ENCODE measurements around the gene OGFOD3.

OGFOD3 gene

DNA sequence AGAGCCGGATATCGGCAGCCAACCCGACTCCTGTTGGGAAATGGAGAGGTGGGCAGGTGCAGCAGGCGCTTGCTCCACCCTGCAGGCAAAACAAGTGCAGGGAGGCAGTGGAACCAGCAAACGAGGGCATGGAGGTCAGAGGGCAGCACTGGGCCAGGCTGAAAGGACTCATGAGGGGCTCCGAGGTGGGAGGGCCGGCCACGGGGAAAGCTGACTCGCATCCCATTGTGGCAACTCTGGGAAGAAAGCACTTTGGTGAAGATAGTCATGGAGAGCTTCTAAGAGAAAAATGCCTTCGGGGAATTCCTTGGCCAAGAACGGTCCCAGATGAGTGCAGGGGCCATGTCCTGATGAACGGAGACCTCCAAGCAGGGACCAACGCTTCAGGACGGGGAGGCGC, 27.7 kb upstream of the OGFOD3 start:
- DNase-seq = no peak

DNA sequence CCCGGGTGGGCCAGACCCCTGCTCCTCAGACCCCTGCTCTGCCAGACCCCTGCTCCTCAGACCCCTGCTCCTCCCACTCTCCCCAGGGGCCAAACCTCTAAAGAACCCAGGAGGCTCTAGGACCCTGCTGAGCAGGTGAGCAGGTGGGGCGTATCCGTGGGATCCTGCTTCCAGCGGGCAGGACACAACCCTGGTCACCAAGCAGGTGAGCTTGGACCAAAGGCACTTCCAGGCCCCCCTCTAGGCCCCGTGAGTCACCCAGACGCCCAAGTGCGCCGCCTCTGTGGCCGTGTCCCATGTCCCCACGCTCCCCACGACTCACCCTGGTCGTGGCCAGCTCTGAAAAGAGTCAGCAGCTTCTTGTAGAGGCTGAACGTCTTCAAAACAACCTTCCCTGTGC, 27.2 kb upstream of the OGFOD3 start:
- no peak for DNase-seq

DNA sequence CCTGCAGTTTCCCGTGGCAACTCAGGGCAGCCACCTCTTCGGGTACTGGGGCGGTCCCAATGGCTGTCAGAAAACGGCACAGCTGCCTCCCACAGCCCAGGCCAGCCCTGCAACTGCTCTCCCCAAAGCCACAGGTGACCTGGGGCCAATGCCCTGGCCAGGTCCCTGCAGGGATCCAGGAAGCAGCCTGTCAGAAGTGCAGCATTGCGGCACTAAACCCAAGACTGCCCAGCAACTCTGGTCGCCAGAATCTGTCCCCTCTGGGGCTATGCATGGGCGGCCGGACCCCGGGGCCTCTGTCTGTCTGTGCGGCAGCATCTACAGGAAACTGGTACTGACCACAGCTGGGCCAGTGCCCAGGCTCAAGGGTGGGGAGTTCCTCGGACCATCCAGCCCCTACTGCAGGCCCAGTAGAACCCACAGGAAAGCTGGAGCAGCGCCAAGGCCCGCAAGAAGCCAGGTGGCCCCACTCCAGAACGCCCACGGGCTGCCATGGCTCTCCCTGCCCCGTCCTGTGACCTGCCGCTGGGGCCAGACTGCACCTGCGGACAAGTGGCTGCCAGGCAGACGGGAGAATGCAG, 26.6 kb upstream of the OGFOD3 start:
- DNase-seq = no peak

DNA sequence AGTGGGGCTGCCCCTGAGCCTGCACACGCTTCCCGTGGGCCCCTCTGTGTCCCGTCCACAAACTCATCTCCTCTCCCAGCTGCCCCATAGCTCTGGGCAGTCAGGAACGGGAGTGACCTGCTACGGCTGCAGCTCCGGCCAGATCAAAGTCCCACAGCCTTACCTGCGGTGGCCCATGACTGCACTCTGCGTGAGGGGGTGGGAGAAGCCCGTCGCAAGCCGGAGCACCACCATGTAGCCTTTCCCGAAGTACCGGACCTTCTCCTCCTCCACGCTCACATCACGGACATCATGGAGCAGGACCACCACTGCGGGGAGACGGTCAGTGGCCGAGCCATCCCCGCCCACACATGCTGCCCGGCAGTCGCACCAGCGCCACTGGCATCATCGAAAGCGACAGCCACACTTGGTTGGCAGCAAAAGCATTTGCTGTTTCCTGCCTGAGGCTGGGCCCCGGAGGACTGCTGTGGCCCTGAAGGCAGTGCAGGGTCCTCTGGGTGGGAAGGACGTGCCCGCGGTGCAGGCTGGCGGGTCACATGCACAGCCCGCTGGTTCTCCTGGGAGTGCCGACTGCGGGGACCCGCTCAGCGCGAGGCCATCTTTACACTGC, 26.0 kb upstream of the OGFOD3 start:
- DNase-seq = no peak

DNA sequence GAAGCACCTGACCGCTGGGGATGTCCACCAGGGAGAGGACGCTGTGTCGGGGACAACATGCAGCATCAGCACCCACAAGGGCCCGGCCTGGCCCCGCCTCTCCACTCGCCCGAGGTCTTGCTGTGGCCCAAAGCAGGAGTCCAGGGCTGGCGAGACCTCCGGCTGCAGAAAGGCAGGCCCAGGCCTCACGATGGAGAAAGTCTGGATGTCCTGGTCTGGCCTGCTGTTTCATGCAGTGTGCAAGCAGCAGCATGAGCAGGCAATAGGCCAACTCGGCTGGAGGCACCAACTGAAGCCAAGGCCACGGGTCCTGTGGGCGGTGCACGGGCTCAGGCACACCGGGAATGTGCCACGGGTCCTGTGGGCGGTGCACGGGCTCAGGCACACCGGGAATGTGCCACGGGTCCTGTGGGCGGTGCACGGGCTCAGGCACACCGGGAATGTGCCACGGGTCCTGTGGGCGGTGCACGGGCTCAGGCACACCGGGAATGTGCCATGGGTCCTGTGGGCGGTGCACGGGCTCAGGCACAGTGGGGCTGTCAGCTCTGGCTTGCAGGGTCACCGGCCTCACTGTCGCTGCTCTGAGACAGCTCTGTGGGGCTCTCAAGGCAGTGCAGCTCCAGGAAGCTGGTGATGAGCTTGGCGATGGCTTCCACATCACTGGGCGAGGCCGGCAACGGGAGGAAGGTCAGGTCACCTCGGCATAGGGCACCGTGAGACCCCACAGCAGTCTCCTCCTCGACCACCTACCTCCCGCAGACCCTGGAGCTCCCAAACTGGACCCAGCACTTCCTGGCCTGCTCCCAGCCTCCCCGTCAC, 25.3 kb upstream of the OGFOD3 start:
- DNase-seq = no peak

DNA sequence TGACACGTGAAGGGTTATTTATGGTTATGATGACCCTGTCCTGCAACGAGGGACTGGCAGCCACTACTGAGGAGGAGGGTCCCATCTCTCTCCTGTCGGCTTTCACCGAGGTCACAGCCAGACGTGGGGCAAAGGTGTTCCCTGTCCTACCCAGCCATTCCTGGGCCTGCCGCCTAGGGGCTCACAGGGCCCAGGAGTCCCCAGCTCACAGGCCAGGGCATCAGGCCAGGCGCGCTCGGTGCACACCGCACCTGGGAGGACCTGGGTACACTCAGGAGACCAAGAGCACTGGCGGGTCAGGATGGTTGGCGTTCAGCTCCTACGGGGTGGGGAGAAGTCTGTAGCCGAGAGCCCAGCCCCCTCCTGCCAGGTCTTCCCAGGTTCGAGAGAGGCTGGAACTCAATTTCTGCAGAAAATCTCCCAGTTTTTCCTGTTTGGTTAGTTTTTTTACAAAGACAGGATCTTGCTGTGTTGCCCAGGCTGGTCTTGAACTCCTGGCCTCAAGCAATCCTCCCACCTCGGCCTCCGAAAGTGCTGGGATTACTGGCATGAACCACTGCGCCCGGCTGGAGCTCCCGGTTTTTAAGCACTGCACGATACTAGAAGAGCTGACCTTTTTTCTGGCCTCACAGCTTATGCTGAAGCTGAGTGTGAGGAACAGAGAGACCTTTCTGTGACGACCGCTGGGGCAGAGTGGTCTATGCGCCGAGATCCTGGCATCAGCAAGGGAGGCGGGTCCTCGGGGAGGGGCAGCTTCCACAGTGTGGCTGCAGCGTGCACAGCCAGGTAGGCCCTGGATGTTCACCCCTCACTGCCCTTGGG, 24.5 kb upstream of the OGFOD3 start:
- no peak for DNase-seq

DNA sequence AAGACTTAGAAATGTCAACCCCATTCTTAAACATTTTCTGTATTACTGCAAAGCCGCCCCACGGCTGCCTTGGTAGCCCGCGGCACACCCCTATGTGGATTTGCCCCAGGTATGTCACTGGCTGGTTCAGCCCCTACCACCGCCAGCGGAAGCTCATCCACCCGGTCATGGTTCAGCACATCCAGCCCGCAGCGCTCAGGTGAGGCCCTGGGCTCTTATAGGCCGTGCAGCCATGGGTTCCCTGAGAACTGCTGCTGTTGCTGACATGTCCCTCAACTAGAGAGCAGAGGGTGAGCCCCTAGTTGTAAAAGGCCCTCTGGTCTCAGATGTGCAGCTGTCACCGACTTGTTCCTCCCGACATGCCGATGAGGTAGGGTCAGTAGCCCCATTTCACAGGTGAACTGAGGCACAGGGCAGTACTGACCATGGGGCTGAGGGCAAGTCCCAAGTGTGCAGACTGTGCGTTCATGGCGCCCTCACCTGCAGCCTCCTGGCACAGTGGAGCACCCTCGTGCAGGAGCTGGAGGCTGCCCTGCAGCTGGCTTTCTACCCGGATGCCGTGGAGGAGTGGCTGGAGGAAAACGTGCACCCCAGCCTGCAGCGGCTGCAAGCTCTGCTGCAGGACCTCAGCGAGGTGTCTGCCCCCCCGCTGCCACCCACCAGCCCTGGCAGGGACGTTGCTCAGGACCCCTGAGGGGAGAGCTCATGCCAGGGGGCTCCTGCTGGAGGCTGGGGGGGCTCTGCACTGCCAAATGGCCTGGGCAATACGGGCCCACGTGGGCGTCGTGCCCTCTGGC, 23.5 kb upstream of the OGFOD3 start:
- no peak for DNase-seq

DNA sequence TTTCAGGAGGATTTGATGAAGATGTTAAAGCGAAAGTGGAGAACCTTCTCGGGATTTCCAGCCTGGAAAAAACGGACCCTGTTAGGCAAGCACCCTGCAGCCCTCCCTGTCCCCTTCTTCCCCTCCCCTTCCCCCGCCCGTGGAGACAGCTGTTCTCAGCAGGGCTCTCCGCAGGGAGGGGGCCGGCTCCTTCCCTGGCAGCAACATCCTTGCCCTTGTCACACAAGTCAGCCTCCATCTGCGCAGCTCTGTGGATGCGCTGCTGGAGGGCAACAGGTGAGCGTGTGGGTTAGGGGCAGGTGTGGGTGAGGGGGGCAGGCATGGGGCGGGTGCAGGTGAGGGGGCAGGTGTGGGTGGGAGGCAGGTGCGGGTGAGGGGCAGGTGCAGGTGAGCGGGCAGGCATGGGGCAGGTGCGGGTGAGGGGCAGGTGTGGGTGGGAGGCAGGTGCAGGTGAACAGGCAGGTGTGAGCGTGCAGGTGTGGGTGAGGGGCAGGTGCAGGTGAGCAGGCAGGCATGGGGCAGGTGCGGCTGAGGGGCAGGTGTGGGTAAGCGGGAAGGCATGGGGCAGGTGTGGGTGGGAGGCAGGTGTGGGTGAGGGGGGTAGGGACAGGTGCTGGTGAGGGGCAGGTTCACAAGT, 22.7 kb upstream of the OGFOD3 start:
- no peak for DNase-seq

DNA sequence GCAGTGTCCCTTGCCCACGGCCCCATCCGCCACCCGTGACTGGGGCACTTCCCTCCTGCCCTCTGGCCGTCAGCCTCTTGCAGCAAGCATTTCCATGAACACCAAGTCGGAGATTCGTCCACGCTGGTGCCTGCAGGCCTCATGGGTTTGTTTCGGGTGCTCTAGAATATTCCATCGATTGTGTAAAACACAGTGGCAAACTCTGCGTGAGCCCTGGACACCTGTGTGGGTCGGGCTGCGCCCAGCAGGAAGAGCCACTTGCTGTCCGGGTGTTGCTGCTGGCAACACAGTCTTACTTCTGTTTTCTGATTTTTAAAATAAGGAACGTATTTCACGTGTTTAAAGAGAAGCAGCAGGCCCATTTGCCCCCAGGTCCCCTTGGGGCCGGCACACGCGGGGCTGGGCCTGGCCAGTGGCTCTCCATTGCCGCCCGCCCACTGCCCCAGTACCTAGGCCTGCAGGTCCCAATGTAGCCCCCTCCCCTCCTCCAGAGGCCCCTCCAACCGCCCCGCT, 22.1 kb upstream of the OGFOD3 start:
- no peak for DNase-seq

DNA sequence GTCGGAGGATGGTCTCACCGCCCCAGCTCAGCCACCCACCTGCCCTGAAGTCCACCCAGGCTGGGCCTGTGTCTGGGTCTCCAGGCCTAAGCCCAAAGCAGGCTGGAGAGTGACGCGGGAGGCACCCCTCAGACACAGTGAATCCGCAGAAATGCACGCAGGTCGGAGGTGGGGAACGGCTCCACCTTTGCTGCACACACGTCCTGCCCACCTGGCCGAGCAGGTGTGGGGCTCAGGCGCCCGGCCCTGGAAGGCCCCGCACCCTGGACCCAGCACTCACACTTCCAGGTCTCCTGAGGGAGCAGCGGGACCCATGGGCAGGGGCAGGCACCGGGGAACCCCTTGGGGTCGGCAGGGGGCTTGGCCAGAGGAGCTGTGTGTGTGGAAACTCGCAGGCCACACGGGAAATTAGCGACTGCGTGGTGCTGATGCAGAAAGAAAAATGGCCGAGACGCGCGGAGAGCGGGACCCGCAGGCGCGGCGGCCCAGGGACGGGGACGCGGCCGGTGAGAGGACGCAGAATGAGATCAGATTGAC, 21.5 kb upstream of the OGFOD3 start:
- DNase-seq = no peak

DNA sequence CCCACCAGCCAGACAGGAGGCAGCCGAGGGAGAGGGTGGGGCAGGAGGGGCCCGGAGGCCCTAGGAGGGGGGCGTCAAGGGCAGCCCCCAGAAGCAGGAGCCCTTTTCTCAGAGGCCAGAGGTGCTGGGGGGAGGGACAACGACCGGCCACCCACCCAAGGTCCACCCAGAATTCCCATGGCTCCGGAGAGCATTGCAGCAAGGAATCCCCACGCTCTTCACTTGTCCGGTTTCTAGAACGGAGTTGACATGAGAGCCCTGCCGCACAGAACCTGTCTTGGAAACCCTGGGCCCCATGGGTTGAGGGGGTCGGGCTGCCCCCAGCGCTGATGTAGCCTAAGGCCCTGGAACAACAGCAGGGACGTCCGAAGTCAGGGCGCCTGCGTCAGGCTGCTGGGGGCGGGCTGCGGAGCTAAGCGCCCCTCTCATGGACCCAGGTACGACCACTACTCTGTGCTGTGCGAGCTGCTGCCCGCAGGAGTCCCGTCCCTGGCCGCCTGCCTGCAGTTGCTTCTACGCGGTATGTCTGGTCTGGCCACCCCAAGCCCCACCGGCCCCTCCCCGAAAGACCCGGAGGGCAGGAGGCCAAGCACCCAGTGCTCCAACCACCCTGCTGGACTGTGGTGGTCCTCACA, 20.9 kb upstream of the OGFOD3 start:
- no peak for DNase-seq

DNA sequence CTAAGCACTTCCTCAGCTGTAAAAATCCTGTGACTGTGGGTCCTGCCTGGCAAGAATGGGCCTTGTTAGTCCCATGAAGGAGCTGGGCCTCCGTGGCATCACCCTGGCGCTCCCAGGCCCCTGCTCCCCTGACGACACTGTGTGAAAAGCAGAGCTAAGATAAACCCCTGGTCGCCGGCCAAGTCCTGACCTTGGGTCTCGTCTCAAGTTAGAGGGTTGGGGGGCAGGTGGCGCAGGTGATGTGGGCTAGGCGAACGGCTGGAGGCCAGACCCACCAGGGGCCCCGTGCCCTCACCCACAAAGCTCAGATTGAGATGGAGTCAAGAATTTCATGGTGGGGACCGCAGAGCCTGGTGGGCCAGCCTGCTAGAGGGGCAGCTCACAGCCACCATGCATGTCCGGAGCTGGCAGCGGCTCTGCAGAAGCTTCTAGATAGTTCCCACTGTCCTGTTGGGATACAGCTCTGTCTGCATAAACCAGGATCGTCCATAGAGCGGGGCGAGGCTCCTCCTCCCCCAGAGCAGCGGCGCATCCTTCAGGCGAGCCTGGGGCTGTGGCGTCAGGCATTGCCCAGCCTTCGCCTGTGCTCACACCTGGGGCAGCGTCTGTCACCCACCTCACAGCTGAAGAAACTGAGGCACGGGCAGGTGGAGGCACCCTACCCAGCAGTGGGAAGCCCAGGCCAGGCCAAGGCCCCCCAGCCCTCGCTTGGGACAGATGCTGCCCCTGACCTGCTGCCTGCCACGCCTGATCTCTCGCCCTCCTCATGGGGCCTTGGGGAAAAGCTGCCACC, 20.2 kb upstream of the OGFOD3 start:
- no peak for DNase-seq

DNA sequence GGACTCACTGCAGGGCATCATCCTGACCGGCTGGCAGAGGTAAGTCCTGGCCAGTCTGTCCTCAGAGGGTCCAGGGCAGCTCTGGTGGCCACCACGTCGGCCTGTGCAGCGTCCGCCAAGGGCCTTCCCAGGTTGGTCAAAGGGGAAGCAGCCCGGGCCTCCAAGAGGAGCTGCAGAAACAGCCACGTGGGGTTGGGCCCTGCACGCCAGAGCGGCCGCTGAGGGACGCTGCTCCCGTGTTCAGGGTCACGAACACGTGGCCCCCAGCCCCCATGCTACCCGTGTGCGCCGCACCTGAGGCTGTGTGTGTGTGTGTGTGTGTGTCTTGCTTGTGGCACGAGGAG, 18.9 kb upstream of the OGFOD3 start:
- no peak for DNase-seq

DNA sequence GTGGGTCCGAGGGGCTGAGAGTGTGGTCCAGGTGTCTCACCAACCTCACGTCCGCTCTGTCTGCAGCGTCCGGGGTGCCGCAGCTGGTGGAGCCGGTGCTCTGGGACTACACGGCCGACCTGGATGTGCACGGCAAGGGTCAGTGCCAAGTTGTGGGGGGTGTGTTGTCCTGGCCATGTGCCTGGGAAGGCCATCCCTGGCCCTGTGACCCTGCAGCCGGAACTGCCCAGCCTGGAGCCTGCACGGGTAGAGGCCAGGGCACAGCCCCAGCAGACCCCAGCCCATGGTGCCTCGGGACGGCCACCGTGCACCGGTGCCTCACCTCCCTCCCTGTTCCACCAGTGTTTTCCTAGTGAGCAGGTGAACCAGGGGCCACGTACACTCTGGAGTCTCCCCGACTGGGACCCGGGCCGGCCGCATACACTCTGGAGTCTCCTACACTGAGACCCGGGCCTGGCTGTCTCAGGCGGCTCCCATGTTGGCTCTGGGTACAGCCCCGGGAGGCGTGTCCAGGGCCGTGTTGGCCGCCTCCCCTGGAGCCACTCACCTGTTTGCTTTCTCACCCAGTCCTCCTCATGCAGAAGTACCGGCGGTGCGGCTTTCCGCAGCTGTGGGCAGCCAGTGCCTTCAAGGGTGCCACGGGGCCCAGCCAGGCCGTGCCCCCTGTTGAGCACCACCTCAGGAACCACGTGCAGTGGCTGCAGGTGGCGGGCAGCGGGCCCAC, 18.4 kb upstream of the OGFOD3 start:
- no peak for DNase-seq

DNA sequence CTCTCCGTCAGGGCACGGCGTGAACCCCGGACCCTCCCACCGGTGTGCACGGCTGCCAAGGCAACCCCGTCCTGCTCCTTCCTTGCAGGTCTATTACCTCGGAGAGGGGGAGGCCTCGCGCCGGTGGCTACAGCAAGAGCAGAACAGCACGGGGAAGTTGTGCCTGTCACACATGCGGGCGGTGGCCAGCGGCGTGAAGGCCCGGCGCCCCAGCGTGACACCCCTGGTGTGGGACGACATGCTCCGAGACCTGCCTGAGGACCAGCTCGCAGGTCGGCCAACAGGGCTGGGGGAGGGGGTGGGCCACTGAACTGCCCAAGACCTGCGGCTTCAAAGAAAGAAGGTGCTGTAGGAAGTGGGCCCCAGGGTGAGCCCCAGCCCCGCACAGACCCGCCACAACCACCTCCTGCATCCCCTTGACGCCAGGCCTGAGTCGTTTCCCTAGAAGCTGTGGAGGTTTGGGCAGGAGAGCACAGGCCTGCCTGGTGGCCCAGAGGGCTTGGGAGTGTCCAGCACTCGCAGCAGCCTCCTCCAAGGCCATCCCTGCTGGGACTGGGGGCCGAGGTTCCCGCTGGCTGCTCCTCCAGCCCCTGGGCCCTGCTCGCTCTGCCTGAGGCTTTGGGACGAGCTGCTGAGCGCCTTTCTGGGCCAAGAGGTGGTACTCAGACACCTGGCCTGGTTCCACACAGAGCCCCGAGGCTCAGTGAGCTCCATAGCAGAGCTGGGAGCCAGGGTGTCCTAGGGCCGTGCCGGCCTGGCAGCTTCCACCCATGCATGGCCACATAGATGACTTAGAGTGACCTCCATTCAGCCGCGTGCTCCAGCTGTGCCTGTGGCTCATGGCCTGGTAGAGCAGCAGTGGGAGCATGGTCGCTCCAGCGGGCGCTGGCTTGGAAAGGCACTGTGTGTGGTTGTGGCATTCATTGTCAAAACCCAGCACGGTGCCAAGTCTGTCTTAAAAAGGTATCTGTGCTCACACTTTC, 17.5 kb upstream of the OGFOD3 start:
- DNase-seq = no peak

DNA sequence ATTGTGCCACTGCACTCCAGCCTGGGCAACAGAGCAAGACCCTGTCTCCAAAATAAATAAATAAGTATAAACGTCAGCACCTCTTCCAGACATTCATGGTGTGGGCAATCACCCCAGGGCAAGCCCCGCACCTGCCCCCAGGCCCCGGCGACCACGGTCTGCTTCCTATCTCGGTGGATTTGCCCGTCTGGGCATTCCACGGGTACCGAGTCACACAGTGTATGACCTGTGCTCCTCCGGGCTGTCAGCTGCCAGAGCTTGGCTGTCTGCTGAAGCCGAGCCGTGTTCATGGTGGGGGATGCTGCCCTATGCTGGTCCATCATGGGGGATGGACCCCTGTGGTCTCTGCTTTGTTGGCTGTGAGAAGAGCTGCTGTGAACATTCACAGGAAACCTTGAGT, 16.7 kb upstream of the OGFOD3 start:
- DNase-seq = no peak

DNA sequence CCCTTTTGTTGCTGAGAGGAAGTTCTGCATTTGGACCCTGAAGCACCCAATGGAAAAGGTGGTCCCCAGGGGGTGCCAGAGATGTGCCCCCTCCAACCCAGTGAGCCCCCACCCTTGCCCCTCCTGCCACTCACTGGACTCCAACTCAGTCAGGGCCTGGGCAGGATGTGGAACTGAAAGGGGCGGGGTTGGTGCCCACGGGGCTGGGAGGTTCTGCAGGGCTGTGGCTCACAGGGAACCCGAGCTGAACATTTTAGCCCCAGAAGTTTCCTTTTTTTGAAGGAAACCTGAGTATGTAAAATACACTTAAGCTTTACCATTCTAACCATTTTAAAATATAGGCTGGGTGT, 15.8 kb upstream of the OGFOD3 start:
- DNase-seq = no peak

DNA sequence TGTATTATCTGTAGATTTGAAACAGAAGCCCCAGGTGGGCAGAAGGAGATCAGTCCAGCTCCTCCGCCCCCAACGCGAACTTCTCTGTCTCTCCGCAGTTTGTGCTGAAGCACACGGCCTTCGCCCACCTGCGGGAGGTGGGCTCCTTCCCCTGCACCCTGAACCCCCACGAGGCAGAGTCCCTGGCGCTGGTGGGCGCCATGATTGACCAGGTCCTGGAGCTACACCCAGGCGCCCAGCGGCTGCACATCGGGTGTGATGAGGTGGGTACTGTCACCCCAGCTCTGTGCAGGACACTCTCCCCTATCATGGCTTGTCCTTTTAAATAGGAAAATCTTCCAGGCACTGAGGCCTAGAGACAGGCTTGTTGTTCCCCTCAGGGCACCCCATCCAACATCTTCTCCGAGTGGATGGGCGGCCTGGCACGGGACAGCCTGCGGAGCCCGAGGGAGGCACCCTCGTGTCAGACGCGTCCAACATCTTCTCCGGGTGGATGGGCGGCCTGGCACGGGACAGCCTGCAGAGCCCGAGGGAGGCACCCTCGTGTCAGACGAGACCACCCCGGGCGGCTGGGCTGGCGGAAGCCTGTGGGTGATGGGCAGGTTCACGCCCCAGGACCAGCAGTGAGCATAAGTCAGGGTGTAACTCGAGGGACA, 15.3 kb upstream of the OGFOD3 start:
- no peak for DNase-seq

Measured in SIG-M5 (cell line).